HG03460 (cell line): ENCODE results near the gene INTS3.
"Not testable (repeated sequence)": the region's sequence is repeated elsewhere in the genome, so short reads cannot be mapped to it uniquely, and the experiment has no call there.

ENCODE experiments used
- ATAC-seq: cut with Tn5 transposase; IDR thresholded peaks from one replicate; pipeline ENCODE4 v1.9.1; 2021; ENCODE audit not compliant: unreplicated experiment

Gene INTS3

GRCh38 chr1:153750026-153750995 lies 22.5 kb downstream of the INTS3 start:
- no peak for ATAC-seq

DNA sequence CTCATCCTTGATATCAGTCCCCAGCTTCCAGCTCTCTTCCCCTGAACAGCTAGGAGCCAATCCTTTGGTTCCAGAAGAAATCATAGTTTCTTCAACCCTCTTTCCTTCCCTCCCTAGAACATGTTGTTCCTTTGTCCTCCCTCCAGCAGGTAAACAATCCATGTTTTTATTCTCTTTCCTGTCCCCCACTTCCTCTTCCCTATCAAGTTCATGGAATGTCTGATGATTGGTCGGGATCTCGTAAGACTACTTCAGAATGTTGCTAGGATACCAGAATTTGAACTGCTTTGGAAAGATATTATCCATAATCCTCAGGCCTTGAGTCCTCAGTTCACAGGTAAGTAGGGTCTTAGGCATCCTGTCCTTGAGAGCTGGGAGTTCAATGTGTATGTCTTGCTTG lies 24.2 kb downstream of the INTS3 start:
- no peak for ATAC-seq

GRCh38 chr1:153752571-153753195 lies 24.8 kb downstream of the INTS3 start:
- no peak for ATAC-seq

DNA sequence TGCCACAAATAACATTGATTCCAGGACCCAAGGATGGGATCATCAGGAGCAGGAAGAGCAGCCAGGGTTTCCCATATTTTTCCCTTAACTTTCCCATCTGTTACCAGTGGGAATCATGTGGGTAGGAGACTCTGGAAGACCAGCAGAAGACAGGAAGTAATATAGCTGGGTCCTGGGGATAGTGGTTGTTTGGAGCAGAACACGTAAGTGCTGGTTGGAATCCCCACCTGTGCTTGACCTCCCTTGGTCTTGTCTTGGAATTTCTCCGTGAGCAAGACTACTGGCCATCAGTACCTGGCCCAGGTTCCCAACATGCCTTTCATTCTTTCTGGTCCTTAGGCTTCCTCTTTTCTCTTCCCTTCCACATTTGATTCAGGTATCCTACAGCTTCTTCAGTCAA lies 26.4 kb downstream of the INTS3 start:
- no peak for ATAC-seq

DNA sequence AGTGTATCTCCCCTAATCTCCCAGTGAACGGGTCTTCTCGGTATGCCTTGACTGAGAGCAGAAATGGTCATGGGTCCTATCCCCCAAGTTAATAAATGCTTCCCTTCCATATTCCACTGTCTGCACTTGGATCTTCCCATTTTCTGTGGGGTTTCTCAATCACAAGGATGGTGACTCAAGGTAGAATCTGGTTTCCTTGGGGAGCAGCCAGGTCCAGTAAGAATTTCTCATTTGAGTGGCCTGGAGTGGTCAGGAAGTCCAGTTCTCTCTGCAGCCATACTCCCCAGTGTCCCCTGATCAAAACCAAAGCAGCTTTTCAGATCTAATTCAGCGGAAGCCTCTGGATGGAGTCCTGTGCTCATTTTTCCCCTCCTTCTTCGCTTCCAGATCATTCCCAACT lies 32.6 kb downstream of the INTS3 start:
- no peak for ATAC-seq

DNA sequence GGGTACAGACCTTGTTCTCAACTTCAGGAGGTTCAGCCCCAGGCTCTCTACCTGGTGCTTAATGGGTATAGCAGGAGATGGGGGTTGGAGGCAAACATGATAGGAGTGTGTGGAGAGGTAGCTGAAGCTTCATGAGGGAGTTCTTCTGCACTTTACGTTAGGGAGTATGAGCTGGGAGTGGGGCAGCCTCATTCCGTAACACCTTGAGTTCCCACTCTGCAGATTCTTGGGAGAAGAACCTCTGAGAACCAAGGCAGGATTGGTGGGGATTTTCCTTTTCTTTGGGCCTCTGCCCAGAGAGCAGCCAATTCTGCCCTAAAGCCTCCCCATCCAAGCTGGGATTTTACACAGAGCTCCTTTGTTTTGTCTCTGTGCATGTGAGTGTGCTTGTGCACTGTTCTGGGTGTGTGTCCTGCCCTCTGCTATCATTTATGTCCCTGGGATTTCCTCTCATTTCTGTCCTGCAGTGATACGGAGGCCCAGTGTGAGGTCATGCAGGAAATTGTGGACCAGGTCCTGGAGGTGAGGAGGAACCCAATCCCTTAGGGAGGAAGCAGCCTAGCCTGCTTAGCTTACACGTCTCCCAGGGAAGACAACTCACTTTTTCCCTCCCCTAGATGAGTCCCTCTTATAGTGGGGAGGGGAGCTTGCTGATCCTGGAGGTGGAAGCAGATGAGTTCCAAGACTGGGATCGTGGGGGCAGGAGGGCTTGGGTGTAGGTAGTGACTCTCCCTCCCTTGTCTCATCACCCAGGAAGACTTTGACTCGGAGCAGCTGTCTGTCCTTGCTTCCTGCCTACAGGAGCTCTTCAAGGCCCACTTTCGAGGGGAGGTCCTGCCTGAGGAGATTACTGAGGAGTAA lies 35.7 kb downstream of the INTS3 start:
- ATAC-seq = no peak

- no peak for ATAC-seq
These were observed 36.5 kb downstream of the INTS3 start for GRCh38 chr1:153764310-153764709.

GRCh38 chr1:153766663-153767062 lies 38.8 kb downstream of the INTS3 start:
- not testable (repeated sequence) for ATAC-seq

DNA sequence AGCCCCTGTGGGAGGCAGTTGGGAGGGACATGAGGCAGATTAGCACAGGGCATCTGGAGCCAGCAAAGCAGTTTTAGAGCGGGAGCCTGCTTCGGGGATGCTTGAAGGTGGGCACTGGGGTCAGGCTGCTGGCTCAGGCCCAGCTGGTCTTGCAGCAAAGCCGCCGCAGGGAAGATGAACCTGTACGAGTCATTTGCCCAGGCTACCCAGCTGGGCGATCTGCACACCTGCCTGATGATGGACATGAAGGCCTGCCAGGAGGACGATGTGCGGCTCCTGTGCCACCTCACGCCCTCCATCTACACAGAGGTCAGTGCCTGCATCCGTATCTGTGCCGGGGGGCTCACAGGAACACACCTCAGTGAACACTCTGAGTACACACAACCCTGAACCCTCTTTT lies 39.7 kb downstream of the INTS3 start:
- ATAC-seq = no peak

DNA sequence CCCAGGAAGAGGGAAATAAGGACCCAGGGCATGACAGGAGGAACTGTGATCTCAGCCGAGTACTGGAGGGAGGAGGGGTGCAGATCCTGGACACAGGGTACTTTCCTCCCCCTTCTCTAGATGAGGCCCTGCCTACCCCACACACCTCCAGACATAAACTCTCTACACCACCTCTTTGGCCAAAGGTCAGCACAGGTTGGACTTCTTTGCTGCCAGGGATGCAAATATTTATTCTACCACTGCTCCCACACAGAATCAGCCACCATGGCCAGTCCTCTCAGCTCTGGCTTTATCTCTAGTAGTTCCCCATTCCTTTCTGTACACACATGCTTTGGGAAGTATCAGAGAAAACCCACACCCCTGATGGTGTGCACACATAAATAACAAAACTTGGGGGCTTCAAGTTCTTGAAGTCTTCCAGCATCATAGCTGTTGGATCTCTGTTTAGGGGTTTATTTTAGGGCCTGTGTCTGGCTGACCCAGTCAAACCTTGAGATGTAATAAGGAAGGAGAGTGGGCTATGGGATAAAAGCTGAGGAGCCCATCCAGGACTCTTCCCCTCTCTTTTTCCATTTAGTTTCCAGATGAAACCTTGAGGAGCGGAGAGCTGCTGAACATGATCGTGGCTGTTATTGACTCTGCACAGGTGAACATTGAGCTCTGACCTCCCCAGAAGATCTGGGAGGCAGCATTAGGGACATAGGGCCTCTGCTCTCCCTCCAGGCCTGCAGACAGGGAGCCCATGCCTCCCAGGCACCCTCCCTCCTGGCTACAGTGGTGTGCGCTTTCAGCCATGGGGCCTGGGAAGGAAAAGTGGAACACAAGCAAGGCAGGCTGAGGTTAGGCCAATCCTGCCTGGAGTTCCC lies 40.7 kb downstream of the INTS3 start:
- ATAC-seq = no peak

DNA sequence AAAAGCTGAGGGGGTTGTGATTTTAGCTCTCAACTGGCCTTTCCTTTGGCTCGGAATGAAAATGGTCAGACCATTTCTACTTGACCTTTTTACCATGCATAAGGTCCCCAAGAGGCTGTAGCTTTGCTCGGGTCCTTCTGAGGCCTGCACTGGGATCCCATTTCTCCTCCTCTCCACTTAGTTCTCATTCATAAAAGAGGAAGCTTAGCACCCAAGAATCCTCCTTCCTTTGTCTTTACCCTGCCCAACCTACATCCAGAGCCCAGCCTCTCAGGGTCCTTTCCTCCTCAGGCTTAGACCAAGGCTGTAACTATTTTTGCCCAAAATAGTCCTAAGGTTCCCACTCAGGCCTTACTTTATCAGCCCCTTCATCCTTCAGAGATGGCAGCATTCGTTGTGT lies 41.4 kb downstream of the INTS3 start:
- ATAC-seq = no peak

DNA sequence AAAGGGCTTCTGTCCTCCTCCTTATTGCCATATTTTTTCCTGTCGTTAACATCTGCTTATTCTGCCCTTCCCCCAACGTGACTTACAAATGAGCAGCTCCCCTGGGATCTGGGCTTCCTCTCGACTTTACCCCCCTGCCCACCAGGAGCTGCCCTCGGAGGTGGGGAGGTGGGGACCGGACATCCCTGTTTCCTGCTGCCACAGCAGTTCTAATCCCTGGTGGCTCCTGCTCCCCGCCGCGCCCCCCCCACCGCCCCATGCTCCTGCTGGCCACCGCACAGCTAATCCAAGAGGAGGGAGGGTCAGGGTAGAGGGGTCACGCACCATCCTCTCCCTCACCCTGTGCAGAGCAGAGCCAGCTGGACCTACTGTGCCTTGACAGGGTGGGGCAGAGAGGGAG lies 42.9 kb downstream of the INTS3 start:
- ATAC-seq = no peak

DNA sequence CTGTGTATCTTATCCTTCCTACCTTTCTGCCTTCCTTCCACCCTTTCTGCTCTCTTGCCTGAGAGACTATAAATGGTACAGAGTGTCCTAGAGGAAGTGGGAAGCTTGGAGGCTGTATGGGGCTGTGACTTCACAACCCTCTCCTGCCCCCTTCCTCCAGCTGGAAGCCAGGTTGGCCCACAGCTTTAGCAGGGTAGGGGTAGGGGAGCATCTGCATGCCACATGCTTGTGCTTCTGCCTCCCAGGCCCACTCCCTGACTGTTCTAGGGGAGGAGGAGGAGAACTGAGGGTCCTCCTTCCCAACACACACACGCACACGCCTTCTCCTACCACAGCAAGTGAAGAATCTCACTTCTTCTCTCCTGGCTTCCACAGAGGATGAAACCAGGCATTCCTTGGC lies 43.4 kb downstream of the INTS3 start:
- no peak for ATAC-seq

DNA sequence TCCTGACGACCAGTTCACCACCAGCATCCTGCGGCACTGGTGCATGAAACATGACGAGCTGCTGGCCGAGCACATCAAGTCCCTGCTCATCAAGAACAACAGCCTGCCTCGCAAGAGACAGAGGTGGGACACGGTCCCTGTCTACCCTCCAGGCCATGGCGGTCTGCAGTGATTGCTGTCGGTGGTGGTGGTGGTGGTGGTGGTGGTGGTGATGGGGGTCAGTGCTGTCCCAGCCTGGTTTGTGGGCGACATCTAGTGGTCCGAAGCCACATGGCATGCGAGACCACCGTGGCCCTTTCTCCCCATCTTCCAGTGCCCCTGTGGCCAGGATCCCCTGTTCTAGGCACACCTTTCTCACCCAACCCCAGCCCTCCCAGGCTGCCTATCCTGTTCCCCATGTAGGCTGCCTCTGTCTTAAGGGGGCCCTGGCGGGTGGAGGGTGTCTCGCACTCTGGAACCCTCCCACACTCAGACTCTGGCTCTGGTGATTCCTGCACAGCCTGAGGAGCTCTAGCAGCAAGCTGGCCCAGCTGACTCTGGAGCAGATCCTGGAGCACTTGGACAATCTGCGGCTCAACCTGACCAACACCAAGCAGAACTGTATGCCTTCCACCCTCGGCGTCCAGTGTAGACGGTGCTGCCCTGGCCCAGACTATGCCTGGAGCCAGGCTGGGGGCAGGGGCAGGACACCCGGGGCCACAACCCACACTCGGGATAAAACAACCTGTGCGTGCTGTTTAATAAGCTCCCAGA lies 44.2 kb downstream of the INTS3 start:
- no peak for ATAC-seq

- no peak for ATAC-seq
These were observed 45.5 kb downstream of the INTS3 start for GRCh38 chr1:153773096-153773921.

DNA sequence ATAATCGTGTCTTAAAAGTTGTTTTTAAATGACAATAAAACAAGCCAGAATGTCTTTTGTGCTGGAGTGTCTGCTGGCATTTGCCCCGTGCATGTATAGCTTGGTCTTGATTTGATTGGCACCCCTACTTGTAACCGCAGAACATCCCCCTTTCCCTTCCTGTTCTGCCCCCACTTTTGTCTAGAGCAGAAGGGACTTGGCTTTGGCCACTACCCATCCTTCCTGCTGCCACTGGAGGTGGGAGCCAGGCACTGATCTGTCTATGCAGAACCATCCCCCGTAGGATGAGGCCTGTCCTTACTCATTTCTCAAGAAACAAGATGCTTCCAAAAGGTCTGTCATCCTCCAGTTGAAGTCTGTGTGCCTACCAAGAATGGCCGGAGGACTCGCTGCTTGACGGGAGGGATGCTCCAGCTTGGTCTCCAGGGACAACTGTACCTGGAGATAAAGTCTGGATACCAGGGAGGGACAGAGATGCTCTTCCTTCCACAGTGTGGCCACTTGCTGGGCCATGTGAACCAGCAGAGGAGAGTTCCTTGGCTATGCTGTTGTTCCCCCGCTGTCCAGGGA lies 46.3 kb downstream of the INTS3 start:
- ATAC-seq = no peak

GRCh38 chr1:153774780-153775457 lies 47.1 kb downstream of the INTS3 start, which contains the start of gene SLC27A3:
Gene SLC27A3, plus strand, starts transcription at chr1:153775407. Its CDS starts 91 bp downstream, at chr1:153775498.
- peak; percentile 39 for ATAC-seq
